ENCODE results near the gene GDF15. TPM values are rescaled to one million over a fixed set of nuclear protein-coding genes. Genes with fewer than 3 reads are reported as not detected.
"Not testable (repeated sequence)": the region's sequence is repeated elsewhere in the genome, so short reads cannot be mapped to it uniquely, and the experiment has no call there.

The GDF15 gene
- total and polyA plus RNA-seq, 12 donors = 0.44 to 2.5 (median 0.70) TPM

- ATAC-seq = peak in 6 of 8 donors; percentile 53 to 71 (median 64)
- Histone ChIP-seq H3K4me3 (no peak overlapping the region), H3K36me3 (peaks cover 0 to 56% (median 2%) of the 10 kb centered on the region in 9 donors), H3K27me3 (no peaks in the 10 kb centered on the region), H3K9me3 (no peaks in the 10 kb centered on the region), H3K4me1 (no peaks in the 10 kb centered on the region), H3K27ac (no peak overlapping the region)
- DNase-seq = peak; percentile 48
- peak; percentile 50 to 86 (median 76) for TF ChIP-seq CTCF (IDR thresholded peaks at IDR 0.05)
- 61% methylated on average over 12 of the region's 12 CpGs for WGBS, 2 donors
- intact Hi-C loops (cut with DNase I) = loop anchor here (1.0 to 5.0 kb wide), 5 partner anchors 38 to 63 kb away; partner anchors contain the start of gene GDF15 (in 3 of the 10)
Measured at GRCh38 chr19:18349524-18350128, 36.3 kb upstream of the GDF15 start.

GRCh38 chr19:18350490-18350889 is 35.5 kb upstream of the GDF15 start:
- Histone ChIP-seq H3K27ac (no peak overlapping the region), H3K9me3 (no peaks in the 10 kb centered on the region), H3K4me1 (no peaks in the 10 kb centered on the region), H3K4me3 (no peak overlapping the region), H3K36me3 (peaks cover 0 to 57% (median 4%) of the 10 kb centered on the region in 9 donors), H3K27me3 (no peaks in the 10 kb centered on the region)
- no peak for TF ChIP-seq CTCF (IDR thresholded peaks at IDR 0.05)
- DNase-seq (no peak), ATAC-seq (no peak)
- 85 to 92% methylated on average over 9 of the region's 9 CpGs for WGBS, 2 donors
- intact Hi-C loops (cut with DNase I) = loop anchor here in 3 of 10 donors (5.0 kb wide), 1 partner anchor 37 kb away; the partner anchor contains the start of gene GDF15 (in 3 of the 3)

DNA sequence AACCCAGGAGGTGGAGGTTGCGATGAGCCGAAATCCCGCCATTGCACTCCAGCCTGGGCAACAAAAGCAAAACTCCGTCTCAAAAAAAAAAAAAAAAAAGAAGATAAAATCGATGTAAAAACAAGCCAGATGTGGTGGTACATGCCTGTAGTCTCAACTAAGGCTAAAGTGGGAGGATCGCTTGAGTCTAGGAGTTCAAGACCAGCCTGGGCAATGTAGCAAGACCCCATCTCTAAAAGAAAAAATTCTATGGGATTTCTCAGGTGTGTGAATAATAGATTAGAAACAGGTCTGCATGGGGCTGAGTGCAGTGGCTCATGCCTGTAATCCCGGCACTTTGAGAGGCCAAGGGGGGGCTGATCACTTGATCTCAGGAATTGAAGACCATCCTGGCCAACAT is 34.4 kb upstream of the GDF15 start:
- DNase-seq (no peak), ATAC-seq (no peak)
- no peak overlapping the region for H3K27ac ChIP-seq
- H3K4me3 ChIP-seq = no peak overlapping the region
- H3K27me3 ChIP-seq = no peaks in the 10 kb centered on the region
- intact Hi-C loops (cut with DNase I) = loop anchor here in 3 of 10 donors (5.0 kb wide), 1 partner anchor 36 kb away; the partner anchor contains the start of gene GDF15 (in 3 of the 3)
- peaks cover 0 to 57% (median 14%) of the 10 kb centered on the region in 9 donors for H3K36me3 ChIP-seq
- no peaks in the 10 kb centered on the region for H3K4me1 ChIP-seq
- 92 to 96% methylated on average over 7 of the region's 7 CpGs for WGBS, 2 donors
- TF ChIP-seq CTCF (IDR thresholded peaks at IDR 0.05) = no peak
- no peaks in the 10 kb centered on the region for H3K9me3 ChIP-seq

DNA sequence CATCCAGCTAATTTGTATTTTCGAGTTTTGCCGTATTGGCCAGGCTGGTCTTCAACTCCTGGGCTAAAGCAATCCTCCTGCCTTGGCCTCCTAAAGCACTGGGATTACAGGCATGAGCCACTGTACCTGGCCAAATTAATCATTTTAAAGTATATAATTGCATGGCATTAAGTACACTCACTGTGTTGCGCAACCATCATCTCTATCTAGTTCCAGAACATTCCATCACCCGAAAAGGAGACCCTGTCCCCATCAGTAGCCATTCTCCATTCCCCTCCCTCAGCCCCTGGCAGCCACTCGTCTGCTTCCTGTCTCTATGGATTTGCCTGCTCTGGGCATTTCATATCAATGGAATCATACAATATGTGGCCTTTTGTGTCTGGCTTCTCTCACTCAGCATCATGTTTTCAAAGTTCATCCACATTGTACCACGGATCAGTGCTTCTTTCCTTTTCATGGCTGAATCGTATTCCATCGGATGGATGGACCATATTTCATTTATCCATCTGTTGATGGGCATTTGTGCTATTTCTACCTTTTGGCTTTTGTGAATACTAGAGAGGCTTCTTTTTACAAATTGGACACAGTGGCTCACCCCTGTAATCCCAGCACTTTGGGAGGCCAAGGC is 32.5 kb upstream of the GDF15 start:
- no peak for ATAC-seq

GRCh38 chr19:18354743-18355142 is 31.2 kb upstream of the GDF15 start:
- intact Hi-C loops (cut with DNase I) = loop anchor here in 4 of 10 donors (5.0 kb wide), 2 partner anchors 33 to 43 kb away; partner anchors contain the start of genes GDF15 (in 3 of the 4) and LRRC25 (in 1 of the 4)
- WGBS, 2 donors = 94 to 99% methylated on average over 7 of the region's 7 CpGs
- H3K4me3 ChIP-seq, H3K4me1 ChIP-seq, ATAC-seq, DNase-seq, H3K27me3 ChIP-seq, H3K27ac ChIP-seq, H3K9me3 ChIP-seq: not testable (repeated sequence)
- H3K36me3 ChIP-seq = peaks cover 0 to 74% (median 41%) of the 10 kb centered on the region in 9 donors

More for the DNA sequence above, 32.5 kb upstream of the GDF15 start:
- intact Hi-C loops (cut with DNase I) = loop anchor here in 3 of 10 donors (5.0 kb wide), 1 partner anchor 34 kb away; the partner anchor contains the start of gene GDF15 (in 3 of the 3)
- Histone ChIP-seq H3K4me3 (no peak overlapping the region), H3K27ac (no peak overlapping the region), H3K9me3 (peaks cover 0 to 5% (median 0%) of the 10 kb centered on the region in 11 donors), H3K27me3 (no peaks in the 10 kb centered on the region), H3K36me3 (peaks cover 0 to 65% (median 32%) of the 10 kb centered on the region in 9 donors), H3K4me1 (no peaks in the 10 kb centered on the region)
- no peak for DNase-seq
- 94 to 96% methylated on average over 8 of the region's 8 CpGs for WGBS, 2 donors
- no peak for TF ChIP-seq CTCF (IDR thresholded peaks at IDR 0.05)

All from heart right ventricle (tissue), 16 donors.